Measurements from ENCODE around the gene ATXN7L3. TPM values are rescaled to one million over a fixed set of nuclear protein-coding genes. Genes with fewer than 3 reads are reported as not detected.
A peak's percentile ranks its signal among the peaks of the same experiment; 100 is the strongest.

ATXN7L3 gene
- total and polyA plus RNA-seq, 9 of the 15 experiments (the other 6 are each of a cell fraction or from before 2014, with no cell fraction given), result 0.62 to 66.1 (median 33.2) TPM

DNA sequence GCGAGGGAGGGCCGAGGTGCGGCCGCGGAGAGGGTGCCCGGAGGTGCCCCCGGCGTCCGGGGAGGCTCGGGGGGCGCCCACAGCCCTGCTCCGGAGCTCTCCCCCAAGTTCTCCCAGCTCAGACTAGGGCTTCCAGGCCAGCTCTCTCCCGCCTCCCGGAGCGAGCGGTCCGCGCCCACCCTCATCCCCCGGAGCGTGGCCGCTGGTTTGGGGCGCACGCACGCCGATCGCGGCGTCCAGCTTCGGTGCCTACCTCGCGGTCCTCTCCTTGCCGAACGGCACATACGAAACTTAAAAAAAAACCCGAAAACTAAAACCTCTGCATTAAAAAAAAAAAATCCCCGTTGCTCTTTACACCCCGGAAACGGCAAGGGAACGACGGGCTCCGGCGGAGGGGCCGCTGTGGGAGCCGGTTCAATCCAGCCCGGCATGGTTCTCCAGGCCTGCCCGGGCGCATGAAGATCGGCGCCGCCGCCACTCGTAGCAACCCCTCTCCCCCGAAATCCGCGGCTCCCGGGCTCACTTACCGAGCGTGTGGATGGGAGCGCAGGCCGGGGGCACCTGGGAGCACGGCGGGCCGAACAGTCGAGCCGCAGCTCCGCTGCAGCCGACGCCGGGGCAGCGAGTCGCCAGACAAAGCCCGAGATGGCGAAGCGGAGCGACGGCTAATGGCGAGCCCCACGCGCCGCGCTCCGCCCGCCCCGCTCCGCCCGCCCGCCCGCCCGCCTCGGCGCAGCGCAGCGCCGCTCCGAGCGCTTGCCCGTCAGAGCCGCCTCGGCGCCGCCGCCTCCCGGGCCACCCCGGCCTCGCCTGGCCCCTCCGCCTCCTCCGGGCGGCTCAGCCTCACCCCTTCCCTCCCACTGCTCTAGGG lies 20.8 kb upstream of the ATXN7L3 start:
- DNase-seq (ENCODE audit: extremely low read depth in 1 of 4, low spot score in 3 of 4), result peak; percentile 56 to 82 (median 78)
- WGBS (ENCODE audit: insufficient coverage, low coverage, missing lambda C conversion rate), result under 1% methylated on average over 57 of the region's 108 CpGs
- BruUV-seq (replicated peaks), result TSS peak; percentile 62
- Histone ChIP-seq H3K27ac (ENCODE audit: extremely low read depth, low read depth, low read length) (peak overlapping the region; percentile 98), H2AFZ (ENCODE audit: low read depth, low read length) (peak overlapping the region; percentile 88), H3K4me2 (ENCODE audit: insufficient read depth, low read length) (peak overlapping the region; percentile 78), H4K20me1 (replicated peaks; ENCODE audit: control insufficient read depth, insufficient read depth, low read length) (no peaks in the 10 kb centered on the region), H3K4me1 (replicated peaks in 1 of 2; ENCODE audit: control insufficient read depth in 2 of 2, insufficient read depth in 2 of 2, low read length in 2 of 2) (peaks cover 16 to 35% of the 10 kb centered on the region in 2 experiments), H3K79me2 (ENCODE audit: control insufficient read depth, insufficient read depth, low read length) (peaks cover 47% of the 10 kb centered on the region), H3K27me3 (ENCODE audit: control insufficient read depth in 2 of 2, insufficient read depth in 2 of 2, low read length in 2 of 2) (no peaks in the 10 kb centered on the region), H3K9me1 (ENCODE audit: control insufficient read depth, insufficient read depth, low read length) (no peaks in the 10 kb centered on the region), H3K4me3 (peak overlapping the region; percentile 83), H3K9me3 (replicated peaks; ENCODE audit: control insufficient read depth, insufficient read depth, low read depth, low read length) (no peaks in the 10 kb centered on the region), H3K36me3 (ENCODE audit: control insufficient read depth, insufficient read depth, low read length) (peaks cover 25% of the 10 kb centered on the region), H3K9ac (ENCODE audit: insufficient read depth in 1 of 2, low read depth in 2 of 2, low read length in 2 of 2) (peak overlapping the region; percentile 82 to 97)
- ChIA-PET CTCF (ENCODE audit: low intra/inter-chr PET ratio) (interaction anchor here (0.7 kb wide), 1 partner anchor 110 kb away, joined by 4 read pairs; no protein-coding TSS in a partner anchor), POLR2A (interaction anchor here (0.9 to 2.8 kb wide), 8 partner anchors 9 to 136 kb away, joined by 3 to 16 read pairs (median 4); partner anchors contain the start of gene SLC25A39)
- in situ Hi-C loops (cut with MboI), result no loop called here
- peak; percentile 59 for ATAC-seq
- no peak for FAIRE-seq
- intact Hi-C loops (cut with micrococcal nuclease), result loop anchor here (2.0 kb wide), 1 partner anchor 26 kb away; no protein-coding TSS in a partner anchor
- peak; percentile 17 for TF ChIP-seq RBBP5 (IDR thresholded peaks at IDR 0.05; ENCODE audit: borderline replicate concordance, insufficient read depth, low read length, poor library complexity, severe bottlenecking)
- no peak for TF ChIP-seq PCBP2 (IDR thresholded peaks at IDR 0.05; ENCODE audit: low read depth, low read length, poor library complexity, severe bottlenecking)
- peak; percentile 76 to 85 for TF ChIP-seq UBTF (IDR thresholded peaks at IDR 0.05; ENCODE audit: borderline replicate concordance in 1 of 2, low read depth in 2 of 2, low read length in 2 of 2)
- no peak for TF ChIP-seq JUND (IDR thresholded peaks at IDR 0.05; ENCODE audit: borderline replicate concordance, low read depth, low read length)
- no peak for TF ChIP-seq JUND (tag; IDR thresholded peaks at IDR 0.05; ENCODE audit: borderline replicate concordance, low read depth, low read length)
- TF ChIP-seq TSC22D4 (tag; IDR thresholded peaks at IDR 0.05), result no peak
- TF ChIP-seq L3MBTL2 (IDR thresholded peaks at IDR 0.05), result peak; percentile 33; the same call in 1 of the 2 replicates
- no peak for TF ChIP-seq GMEB1 (CRISPR knock-in tag; IDR thresholded peaks at IDR 0.05)
- no peak for TF ChIP-seq FOXM1 (IDR thresholded peaks at IDR 0.05; ENCODE audit: low read depth)
- TF ChIP-seq FOXM1 (CRISPR knock-in tag; IDR thresholded peaks at IDR 0.05; ENCODE audit: low read depth), result peak; percentile 43; the same call in 1 of the 2 replicates
- TF ChIP-seq SMC3 (conservative IDR thresholded peaks at IDR 0.05; ENCODE audit: insufficient read depth, low read depth, low read length), result no peak
- TF ChIP-seq ZNF444 (CRISPR knock-in tag; IDR thresholded peaks at IDR 0.05), result no peak
- no peak for TF ChIP-seq MCM5 (IDR thresholded peaks at IDR 0.05; ENCODE audit: low read depth)
- TF ChIP-seq BDP1 (IDR thresholded peaks at IDR 0.05; ENCODE audit: insufficient read depth, insufficient read length), result no peak
- TF ChIP-seq MTA1 (IDR thresholded peaks at IDR 0.05; ENCODE audit: borderline replicate concordance), result 0 out of 2 replicates have a peak, but pooled peaks have one; percentile 25
- TF ChIP-seq ZNF175 (CRISPR knock-in tag; IDR thresholded peaks at IDR 0.05; ENCODE audit: low read depth), result no peak
- TF ChIP-seq BCOR (IDR thresholded peaks at IDR 0.05), result peak; percentile 47
- TF ChIP-seq ZBTB1 (CRISPR knock-in tag; IDR thresholded peaks at IDR 0.05; ENCODE audit: borderline replicate concordance, low read depth), result peak; percentile 49; the same call in 1 of the 2 replicates

All from K562 (cell line).